SHP77 treated with DMSO at 0.1 percent for 48 hours (cell line): Measurements from ENCODE around the gene C11orf58.

Source experiments
- DNase-seq: peaks from one replicate; lab custom pipeline; 2025; lab: John Stamatoyannopoulos, UW

Gene C11orf58

DNA sequence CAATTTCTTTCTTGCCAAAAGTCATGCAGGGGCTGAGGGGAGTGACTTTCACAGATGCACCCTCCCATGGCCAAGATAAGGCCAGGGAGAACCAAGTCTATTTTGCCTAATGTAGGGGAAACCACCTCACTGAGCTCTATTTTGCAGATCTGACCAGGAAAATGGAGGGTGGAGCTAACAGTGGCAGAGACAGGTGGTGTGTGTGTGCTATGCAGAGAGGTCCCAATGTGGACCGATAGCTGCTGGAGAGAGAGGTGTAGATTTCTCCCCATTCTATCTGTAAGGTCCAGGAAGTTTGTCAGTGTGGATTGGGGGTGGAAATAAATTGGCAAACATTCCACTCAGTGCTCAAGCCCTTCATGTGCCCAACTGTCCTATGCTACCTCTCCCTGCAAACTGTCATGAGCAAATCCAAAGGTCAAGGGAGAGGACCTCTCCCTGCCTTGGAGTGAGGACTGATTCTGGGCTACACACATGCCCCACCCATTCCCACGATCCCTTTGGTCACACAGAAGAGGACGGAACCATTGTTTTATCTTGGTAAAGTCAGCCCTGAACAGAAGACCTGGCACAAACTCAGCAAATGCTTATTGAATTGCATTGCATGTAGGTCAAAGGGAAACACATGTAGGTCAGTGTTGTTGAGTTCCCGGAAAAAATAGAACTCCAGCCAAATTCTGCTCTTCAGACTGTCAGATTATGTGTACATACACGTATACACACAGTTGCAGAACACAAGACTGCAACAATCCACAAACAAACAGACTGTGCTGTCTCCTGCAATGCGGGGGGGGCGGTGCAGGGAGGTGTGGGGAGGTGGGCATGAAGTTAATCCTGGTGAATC lies 65.9 kb downstream of the C11orf58 start:
- DNase-seq: no peak

DNA sequence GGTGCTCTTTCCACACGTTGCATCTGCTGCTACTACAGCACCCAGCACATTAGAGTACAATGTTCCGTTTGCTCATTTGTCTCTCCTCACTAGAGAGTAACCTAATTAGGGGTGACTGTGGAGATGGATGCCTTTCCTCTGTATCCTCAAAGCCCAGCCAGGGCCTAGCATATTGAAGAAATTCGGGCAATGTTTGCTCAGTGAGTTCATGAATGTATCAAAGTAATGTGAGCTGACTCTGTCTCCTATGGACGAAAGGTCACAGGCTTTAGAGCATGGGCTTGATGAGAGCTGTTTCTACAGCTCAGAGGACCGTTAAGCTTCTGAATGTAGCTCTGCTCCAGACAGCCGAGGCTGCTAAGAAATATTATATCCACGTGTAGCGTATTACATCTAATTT lies 67.5 kb downstream of the C11orf58 start:
- DNase-seq: no peak

DNA sequence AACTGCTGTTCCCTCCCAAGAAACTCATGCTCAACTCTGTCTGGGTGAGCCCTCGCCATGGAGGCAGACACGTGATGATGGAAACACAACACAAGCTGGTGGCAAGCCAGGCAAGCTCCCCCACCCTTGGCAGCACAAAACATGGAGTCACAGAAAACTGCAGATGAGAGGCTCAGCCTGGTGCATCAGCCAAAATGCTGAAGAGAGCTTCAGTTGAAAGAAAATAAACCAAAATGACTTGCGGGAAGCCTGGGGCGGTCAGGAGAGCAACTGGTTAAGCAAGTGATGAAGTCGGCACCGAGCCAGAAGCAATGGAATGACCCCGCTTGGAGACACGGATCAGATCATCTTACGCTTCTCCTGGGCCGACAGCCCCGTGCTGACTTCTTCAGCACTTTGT lies 68.3 kb downstream of the C11orf58 start:
- no peak for DNase-seq

DNA sequence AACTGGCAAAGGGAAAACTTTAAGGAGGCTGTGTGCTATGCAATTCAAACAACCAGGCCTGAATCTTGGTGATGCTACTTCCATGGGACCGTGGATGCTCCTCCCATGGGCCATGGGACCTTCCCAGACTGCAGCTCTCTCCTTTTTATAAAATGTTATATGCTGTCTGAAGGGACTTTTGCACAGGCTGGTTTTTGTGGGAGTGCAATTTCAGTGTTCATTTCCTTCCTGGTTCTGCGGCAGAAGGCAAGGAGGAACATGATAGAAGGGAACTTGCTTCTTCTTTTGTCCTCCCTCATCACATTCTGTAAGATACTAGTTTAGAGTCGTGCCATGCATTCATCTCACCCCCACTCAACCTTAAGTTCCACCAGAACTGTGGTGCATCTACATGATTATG lies 68.9 kb downstream of the C11orf58 start:
- DNase-seq: no peak
